ENCODE data around the gene CHST12. TPM values are rescaled to one million over a fixed set of nuclear protein-coding genes. Genes with fewer than 3 reads are reported as not detected.
"Not testable (repeated sequence)": the region's sequence is repeated elsewhere in the genome, so short reads cannot be mapped to it uniquely, and the experiment has no call there.

CHST12 gene
- polyA plus RNA-seq, 1 donor, result 10.9 TPM

DNA sequence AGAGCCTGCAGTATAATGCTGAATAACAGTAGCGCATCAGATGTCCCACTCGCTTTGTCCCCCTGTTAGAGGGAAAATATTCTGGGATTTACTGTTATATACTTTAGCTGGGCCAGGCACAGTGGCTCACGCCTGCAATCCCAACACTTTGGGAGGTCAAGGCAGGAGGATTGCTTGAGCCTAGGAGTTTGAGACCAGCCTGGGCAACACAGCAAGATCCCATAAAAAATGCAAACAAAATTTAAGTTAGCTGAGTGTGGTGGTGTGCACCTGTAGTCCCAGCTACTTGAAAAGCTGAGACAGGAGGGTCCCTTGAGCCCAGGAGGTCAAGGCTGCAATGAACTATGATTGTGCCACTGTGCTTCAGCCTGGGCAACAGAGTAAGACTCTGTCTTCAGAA is 50.4 kb downstream of the CHST12 start:
- H3K4me1 ChIP-seq (ENCODE audit: control insufficient read depth, insufficient read depth, low read length); H3K4me3 ChIP-seq (ENCODE audit: low read length); H3K9me3 ChIP-seq (ENCODE audit: control insufficient read depth, low read depth, low read length); H3K36me3 ChIP-seq (ENCODE audit: control insufficient read depth, insufficient read depth, low read length); H3K27me3 ChIP-seq (ENCODE audit: control insufficient read depth, insufficient read depth, low read length); DNase-seq; H3K27ac ChIP-seq (ENCODE audit: low read length): not testable (repeated sequence)
- 100% methylated on average over 1 of the region's 3 CpGs for WGBS (ENCODE audit: insufficient coverage, low lambda C conversion rate)

DNA sequence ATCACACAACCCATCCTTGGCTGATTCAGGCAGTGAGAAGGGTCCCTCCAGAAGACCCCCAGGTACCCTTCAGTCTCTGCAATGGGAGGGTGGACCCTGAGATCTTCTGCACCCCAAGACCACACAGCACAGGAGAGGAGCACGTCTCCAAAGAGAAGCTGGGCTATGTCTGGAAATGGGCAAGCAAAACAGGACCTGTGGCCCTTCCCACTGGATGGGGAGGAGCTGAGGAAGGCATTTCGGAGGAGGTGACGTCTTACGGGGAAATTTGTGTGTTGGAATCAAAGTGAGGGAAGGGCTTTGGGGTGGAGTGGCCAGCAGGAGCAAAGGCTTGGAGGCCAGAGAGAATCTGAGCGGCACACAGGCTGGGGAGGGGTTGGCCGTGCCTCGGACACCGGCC is 56.3 kb downstream of the CHST12 start:
- H3K36me3 ChIP-seq (ENCODE audit: control insufficient read depth, insufficient read depth, low read length), result no peaks in the 10 kb centered on the region
- H3K4me3 ChIP-seq (ENCODE audit: low read length), result no peak overlapping the region
- no peak for DNase-seq
- H3K27me3 ChIP-seq (ENCODE audit: control insufficient read depth, insufficient read depth, low read length), result no peaks in the 10 kb centered on the region
- H3K4me1 ChIP-seq (ENCODE audit: control insufficient read depth, insufficient read depth, low read length), result no peaks in the 10 kb centered on the region
- H3K9me3 ChIP-seq (ENCODE audit: control insufficient read depth, low read depth, low read length), result peaks cover 4% of the 10 kb centered on the region
- H3K27ac ChIP-seq (ENCODE audit: low read length), result no peak overlapping the region
- WGBS (ENCODE audit: insufficient coverage, low lambda C conversion rate), result no CpG with 5 or more reads among the region's 8 CpGs

DNA sequence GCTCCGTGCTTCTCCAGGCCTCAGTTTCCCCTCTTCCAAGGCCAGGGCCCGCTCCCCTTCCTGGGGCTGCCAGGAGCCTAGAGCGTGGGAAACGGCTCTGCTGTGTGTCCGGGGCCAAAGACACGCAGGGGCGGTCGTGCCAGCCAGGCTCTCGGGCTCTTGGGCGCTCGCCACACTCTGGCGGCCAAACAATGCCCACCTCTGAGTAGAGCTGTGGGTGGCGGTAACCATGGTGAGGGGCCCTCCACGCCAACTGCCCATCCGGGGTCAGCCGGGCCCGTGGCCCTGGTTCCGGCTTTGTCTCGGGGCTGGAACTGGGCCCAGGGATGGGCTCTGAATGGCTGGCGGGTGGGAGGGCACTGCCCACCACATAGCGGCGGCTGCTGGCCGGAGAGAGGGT is 56.8 kb downstream of the CHST12 start:
- no CpG with 5 or more reads among the region's 23 CpGs for WGBS (ENCODE audit: insufficient coverage, low lambda C conversion rate)
- DNase-seq, result no peak
- Histone ChIP-seq H3K27me3 (ENCODE audit: control insufficient read depth, insufficient read depth, low read length) (no peaks in the 10 kb centered on the region), H3K36me3 (ENCODE audit: control insufficient read depth, insufficient read depth, low read length) (no peaks in the 10 kb centered on the region), H3K27ac (ENCODE audit: low read length) (no peak overlapping the region), H3K9me3 (ENCODE audit: control insufficient read depth, low read depth, low read length) (no peaks in the 10 kb centered on the region), H3K4me1 (ENCODE audit: control insufficient read depth, insufficient read depth, low read length) (no peaks in the 10 kb centered on the region), H3K4me3 (ENCODE audit: low read length) (no peak overlapping the region)

DNA sequence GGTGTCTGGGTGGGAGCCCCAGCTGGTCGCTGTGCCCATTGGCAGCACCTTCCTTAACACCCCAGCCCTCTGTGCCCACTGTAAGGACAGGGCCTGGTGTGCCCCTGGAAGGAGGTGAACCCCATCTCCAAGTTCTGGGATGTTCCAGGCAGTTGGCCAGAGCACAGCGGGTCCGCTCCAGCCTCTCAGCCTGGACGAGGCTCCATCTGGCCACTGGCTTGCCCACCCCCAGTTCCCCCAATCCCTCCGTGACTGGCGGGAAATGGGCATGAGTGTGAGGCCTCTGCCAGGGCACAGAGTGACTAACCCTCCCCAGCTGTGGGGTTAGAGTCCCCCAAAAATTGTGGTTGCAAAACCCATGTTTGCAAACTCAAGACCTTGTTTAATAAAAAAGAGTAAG is 57.2 kb downstream of the CHST12 start:
- Histone ChIP-seq H3K4me3 (ENCODE audit: low read length) (no peak overlapping the region), H3K27ac (ENCODE audit: low read length) (no peak overlapping the region), H3K9me3 (ENCODE audit: control insufficient read depth, low read depth, low read length) (no peaks in the 10 kb centered on the region), H3K27me3 (ENCODE audit: control insufficient read depth, insufficient read depth, low read length) (no peaks in the 10 kb centered on the region), H3K36me3 (ENCODE audit: control insufficient read depth, insufficient read depth, low read length) (no peaks in the 10 kb centered on the region), H3K4me1 (ENCODE audit: control insufficient read depth, insufficient read depth, low read length) (no peaks in the 10 kb centered on the region)
- WGBS (ENCODE audit: insufficient coverage, low lambda C conversion rate), result no CpG with 5 or more reads among the region's 6 CpGs
- DNase-seq, result no peak

DNA sequence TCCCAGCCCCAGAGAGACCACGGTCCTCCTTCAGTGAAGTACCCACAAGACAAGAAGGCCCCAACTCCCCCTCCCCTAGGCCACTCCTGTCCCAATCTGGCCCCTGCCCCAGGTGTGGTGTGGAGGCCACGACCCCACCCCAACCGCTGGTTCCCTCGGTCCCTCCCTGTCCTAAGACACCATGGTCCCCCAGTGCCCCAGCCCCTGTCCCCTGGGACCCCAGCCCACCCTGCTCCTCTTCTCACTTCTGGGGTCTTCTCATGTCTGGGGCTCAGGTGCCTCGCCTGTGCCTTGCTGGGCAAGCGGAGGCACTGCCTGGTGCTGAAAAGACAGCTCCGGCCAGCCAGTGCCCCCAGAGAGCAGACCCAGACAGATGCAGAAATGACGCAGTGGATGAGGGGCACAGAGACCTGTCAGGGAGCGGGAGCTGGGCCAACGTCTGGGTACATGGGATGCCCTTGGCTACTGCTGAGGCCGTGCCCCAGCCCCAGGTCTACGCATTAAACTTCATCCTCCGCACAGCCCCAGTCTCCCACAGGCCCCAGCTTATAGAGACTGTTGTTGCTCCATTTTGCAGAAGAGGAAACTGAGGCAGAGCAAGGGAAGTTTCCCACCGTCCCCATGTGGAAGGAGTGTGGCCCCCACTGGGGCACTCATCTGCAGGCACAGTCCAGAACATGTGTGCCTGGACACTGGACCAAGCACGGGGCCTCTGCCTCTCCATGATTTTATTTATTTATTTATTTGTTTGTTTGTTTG is 58.0 kb downstream of the CHST12 start:
- no peaks in the 10 kb centered on the region for H3K36me3 ChIP-seq (ENCODE audit: control insufficient read depth, insufficient read depth, low read length)
- no CpG with 5 or more reads among the region's 15 CpGs for WGBS (ENCODE audit: insufficient coverage, low lambda C conversion rate)
- no peak overlapping the region for H3K27ac ChIP-seq (ENCODE audit: low read length)
- no peak for DNase-seq
- H3K4me1 ChIP-seq (ENCODE audit: control insufficient read depth, insufficient read depth, low read length), result no peaks in the 10 kb centered on the region
- no peak overlapping the region for H3K4me3 ChIP-seq (ENCODE audit: low read length)
- no peaks in the 10 kb centered on the region for H3K9me3 ChIP-seq (ENCODE audit: control insufficient read depth, low read depth, low read length)
- H3K27me3 ChIP-seq (ENCODE audit: control insufficient read depth, insufficient read depth, low read length), result no peaks in the 10 kb centered on the region

DNA sequence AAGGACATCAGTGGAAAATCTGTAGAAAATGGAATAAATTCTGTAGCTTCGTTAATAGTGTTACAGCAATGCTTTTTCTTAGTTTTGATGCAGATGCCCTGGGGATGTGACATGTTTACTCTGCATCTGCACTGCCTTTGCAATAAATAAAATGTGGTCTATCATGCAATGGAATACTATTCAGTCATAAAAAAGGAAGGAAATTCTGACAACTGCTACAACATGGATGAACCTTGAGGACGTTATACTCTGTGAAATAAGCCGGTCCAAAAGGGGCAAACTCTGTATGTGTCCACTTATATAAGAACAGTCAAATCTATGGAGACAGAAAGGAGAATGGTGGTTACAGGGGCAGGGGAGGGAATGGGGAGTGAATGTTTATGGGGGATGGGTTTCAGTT is 59.3 kb downstream of the CHST12 start:
- Histone ChIP-seq H3K36me3 (ENCODE audit: control insufficient read depth, insufficient read depth, low read length) (no peaks in the 10 kb centered on the region), H3K27ac (ENCODE audit: low read length) (no peak overlapping the region), H3K9me3 (ENCODE audit: control insufficient read depth, low read depth, low read length) (no peaks in the 10 kb centered on the region), H3K4me1 (ENCODE audit: control insufficient read depth, insufficient read depth, low read length) (no peaks in the 10 kb centered on the region), H3K27me3 (ENCODE audit: control insufficient read depth, insufficient read depth, low read length) (no peaks in the 10 kb centered on the region), H3K4me3 (ENCODE audit: low read length) (no peak overlapping the region)
- no CpG with 5 or more reads among the region's 3 CpGs for WGBS (ENCODE audit: insufficient coverage, low lambda C conversion rate)
- DNase-seq, result no peak

DNA sequence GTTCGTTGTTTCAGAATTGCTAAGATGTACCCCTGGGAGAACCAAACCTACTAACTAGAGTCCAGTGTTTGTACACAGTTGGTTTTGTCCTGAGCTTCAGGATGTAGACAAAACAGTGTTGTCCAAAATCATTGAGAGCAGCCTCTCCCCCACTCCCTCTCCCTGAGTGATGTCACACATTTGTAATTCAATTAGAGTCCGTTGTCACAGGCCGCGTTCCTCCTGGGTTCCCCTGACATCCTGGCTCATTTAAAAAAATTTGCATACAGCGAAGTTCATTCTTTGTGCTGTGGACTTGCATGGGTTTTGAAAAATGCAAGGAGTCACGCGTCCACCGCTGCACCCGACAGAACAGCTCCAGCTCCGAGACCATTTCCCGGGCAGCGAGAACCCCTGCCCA is 62.5 kb downstream of the CHST12 start:
- no peak for DNase-seq
- Histone ChIP-seq H3K27ac (ENCODE audit: low read length) (no peak overlapping the region), H3K9me3 (ENCODE audit: control insufficient read depth, low read depth, low read length) (no peaks in the 10 kb centered on the region), H3K4me3 (ENCODE audit: low read length) (no peak overlapping the region), H3K36me3 (ENCODE audit: control insufficient read depth, insufficient read depth, low read length) (no peaks in the 10 kb centered on the region), H3K27me3 (ENCODE audit: control insufficient read depth, insufficient read depth, low read length) (no peaks in the 10 kb centered on the region), H3K4me1 (ENCODE audit: control insufficient read depth, insufficient read depth, low read length) (peaks cover 3% of the 10 kb centered on the region)
- WGBS (ENCODE audit: insufficient coverage, low lambda C conversion rate), result 40% methylated on average over 1 of the region's 12 CpGs

DNA sequence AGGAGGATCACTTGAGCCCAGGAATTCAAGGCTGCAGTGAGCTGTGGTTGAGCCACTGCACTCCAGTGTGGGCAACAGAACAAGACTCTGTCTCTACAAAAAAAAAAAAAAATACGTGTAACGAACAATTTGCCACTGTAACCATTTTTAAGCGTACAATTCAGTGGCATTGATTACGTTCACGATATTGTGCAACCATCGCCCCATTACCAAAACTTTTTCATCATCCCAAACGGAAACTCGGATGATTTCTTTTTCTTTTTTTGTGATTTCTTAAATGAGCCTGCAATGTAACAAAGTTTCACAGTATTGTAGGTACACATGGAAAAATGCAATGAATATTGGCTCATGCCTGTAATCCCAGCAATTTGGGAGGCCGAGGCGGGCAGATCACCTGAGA is 63.3 kb downstream of the CHST12 start:
- DNase-seq, result no peak
- no CpG with 5 or more reads among the region's 10 CpGs for WGBS (ENCODE audit: insufficient coverage, low lambda C conversion rate)
- Histone ChIP-seq H3K36me3 (ENCODE audit: control insufficient read depth, insufficient read depth, low read length) (no peaks in the 10 kb centered on the region), H3K4me3 (ENCODE audit: low read length) (no peak overlapping the region), H3K27ac (ENCODE audit: low read length) (no peak overlapping the region), H3K4me1 (ENCODE audit: control insufficient read depth, insufficient read depth, low read length) (peaks cover 3% of the 10 kb centered on the region), H3K27me3 (ENCODE audit: control insufficient read depth, insufficient read depth, low read length) (no peaks in the 10 kb centered on the region), H3K9me3 (ENCODE audit: control insufficient read depth, low read depth, low read length) (no peaks in the 10 kb centered on the region)

DNA sequence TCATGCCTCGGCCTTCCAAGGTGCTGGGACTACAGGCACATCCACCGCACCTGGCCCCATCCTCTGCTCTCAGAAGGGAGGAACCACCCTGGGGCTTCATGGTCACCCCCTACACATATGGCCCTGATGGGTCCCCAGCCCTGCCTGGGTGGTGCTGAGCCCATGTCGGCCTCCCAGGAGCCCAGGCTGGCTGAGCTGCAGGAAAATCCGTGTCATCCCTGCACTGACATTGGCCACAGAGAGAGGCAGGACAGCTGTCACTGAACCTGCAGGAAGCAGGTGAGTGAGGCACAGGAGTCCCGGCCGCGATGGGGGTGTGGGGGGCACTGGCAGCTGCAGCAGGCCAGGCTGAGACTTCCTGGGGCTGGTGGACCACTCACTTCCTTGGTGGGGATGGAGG is 64.8 kb downstream of the CHST12 start:
- no peaks in the 10 kb centered on the region for H3K36me3 ChIP-seq (ENCODE audit: control insufficient read depth, insufficient read depth, low read length)
- no peak overlapping the region for H3K4me3 ChIP-seq (ENCODE audit: low read length)
- no peak for DNase-seq
- no peaks in the 10 kb centered on the region for H3K9me3 ChIP-seq (ENCODE audit: control insufficient read depth, low read depth, low read length)
- H3K4me1 ChIP-seq (ENCODE audit: control insufficient read depth, insufficient read depth, low read length), result peaks cover 3% of the 10 kb centered on the region
- H3K27ac ChIP-seq (ENCODE audit: low read length), result no peak overlapping the region
- no CpG with 5 or more reads among the region's 7 CpGs for WGBS (ENCODE audit: insufficient coverage, low lambda C conversion rate)
- H3K27me3 ChIP-seq (ENCODE audit: control insufficient read depth, insufficient read depth, low read length), result no peaks in the 10 kb centered on the region

DNA sequence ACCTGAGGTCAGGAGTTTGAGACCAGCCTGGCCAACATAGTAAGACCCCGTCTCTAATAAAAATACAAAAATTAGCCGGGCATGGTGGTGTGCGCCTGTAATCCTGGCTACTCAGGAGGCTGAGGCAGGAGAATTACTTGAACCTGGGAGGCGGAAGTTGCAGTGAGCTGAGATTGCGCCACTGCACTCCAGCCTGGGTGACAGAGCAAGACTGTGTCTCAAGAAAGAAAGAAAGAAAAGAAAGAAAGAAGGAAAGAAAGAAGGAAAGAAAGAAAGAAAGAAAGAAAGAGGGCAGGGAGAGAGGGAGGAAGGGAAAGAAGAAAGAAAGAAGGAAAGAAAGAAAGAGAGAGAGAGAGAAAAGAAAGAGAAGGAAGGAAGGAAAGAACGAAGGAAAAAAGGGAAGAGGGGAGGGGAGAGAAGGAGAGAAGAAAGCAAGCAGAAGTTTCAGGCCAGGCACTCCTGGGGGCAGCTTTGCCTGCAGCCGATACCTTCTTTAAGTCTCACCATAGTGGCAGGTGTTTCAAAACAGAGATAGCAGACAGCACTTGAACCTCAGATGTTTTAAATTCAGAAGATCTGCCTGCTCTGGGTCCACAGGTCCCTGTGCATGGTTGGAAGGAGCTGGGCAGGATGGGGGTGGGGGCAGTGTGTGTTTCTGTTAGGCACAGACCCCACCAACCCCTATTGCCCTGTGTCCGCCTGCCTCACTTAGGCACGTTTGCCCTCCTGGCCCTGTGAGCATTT is 66.2 kb downstream of the CHST12 start:
- not testable (repeated sequence) for H3K4me3 ChIP-seq (ENCODE audit: low read length); H3K4me1 ChIP-seq (ENCODE audit: control insufficient read depth, insufficient read depth, low read length); H3K27ac ChIP-seq (ENCODE audit: low read length); DNase-seq; H3K27me3 ChIP-seq (ENCODE audit: control insufficient read depth, insufficient read depth, low read length); H3K36me3 ChIP-seq (ENCODE audit: control insufficient read depth, insufficient read depth, low read length); H3K9me3 ChIP-seq (ENCODE audit: control insufficient read depth, low read depth, low read length)
- WGBS (ENCODE audit: insufficient coverage, low lambda C conversion rate), result 90% methylated on average over 3 of the region's 9 CpGs
